SK-N-SH (cell line): ENCODE data around the gene EMX1.

Experiments
- CTCF ChIP-seq: fragments of 200-600 bp; sonication (generic); IDR thresholded peaks from 2 replicates; pipeline ENCODE4 v1.6.1; 2017; ENCODE audit warnings: antibody characterized with exemption, mild to moderate bottlenecking, moderate library complexity
- ELF1 ChIP-seq: IDR thresholded peaks from 2 replicates; pipeline ENCODE4 v1.4.0; 2012
- EP300 ChIP-seq, 2 experiments: IDR thresholded peaks; 2 replicates each; pipeline versions ENCODE4 v1.4.0 to v1.6.1; 2012; ENCODE audit warnings: borderline replicate concordance in 1 of 2, low read depth in 1 of 2, low read length in 1 of 2
- GABPA ChIP-seq: IDR thresholded peaks from 2 replicates; pipeline ENCODE4 v1.4.0; 2012; ENCODE audit warnings: low read depth, mild to moderate bottlenecking
- MAX ChIP-seq: IDR thresholded peaks from 2 replicates; pipeline ENCODE4 v1.4.0; 2012; ENCODE audit warnings: low read depth
- MXI1 ChIP-seq: IDR thresholded peaks from 2 replicates; pipeline ENCODE4 v1.6.1; 2012; ENCODE audit warnings: mild to moderate bottlenecking, low read depth, low read length, improper control_type of control experiment
- POLR2AphosphoS5 ChIP-seq: IDR thresholded peaks from 2 replicates; pipeline ENCODE4 v1.6.1; 2012; ENCODE audit warnings: low read depth, low read length
- TAF1 ChIP-seq: IDR thresholded peaks from 2 replicates; pipeline ENCODE4 v1.6.1; 2012; ENCODE audit warnings: low read depth, mild to moderate bottlenecking, low read length, moderate library complexity, borderline replicate concordance
- TEAD4 ChIP-seq: IDR thresholded peaks from 2 replicates; pipeline ENCODE4 v1.4.0; 2012; ENCODE audit warnings: mild to moderate bottlenecking, borderline replicate concordance; ENCODE audit not compliant: insufficient read depth
- USF2 ChIP-seq: fragments of 150-350 bp; IDR thresholded peaks from 2 replicates; pipeline ENCODE4 v1.6.1; 2017; ENCODE audit warnings: antibody characterized with exemption, low read length, low read depth, borderline replicate concordance
- TF ChIP-seq, protein P1 (sequence below): IDR thresholded peaks from 2 replicates; pipeline ENCODE4 v1.4.0; 2012; ENCODE audit warnings: low read depth, borderline replicate concordance

- TF ChIP-seq POLR2AphosphoS5 (no peak), CTCF (no peak), MAX (no peak), TEAD4 (no peak), MXI1 (no peak), TAF1 (no peak), EP300 (IDR thresholded peaks at IDR 0.05; ENCODE audit: borderline replicate concordance in 1 of 2, low read depth in 1 of 2, low read length in 1 of 2) (no peak), ELF1 (no peak), GABPA (no peak), USF2 (no peak)
- TF ChIP-seq, protein P1, sequence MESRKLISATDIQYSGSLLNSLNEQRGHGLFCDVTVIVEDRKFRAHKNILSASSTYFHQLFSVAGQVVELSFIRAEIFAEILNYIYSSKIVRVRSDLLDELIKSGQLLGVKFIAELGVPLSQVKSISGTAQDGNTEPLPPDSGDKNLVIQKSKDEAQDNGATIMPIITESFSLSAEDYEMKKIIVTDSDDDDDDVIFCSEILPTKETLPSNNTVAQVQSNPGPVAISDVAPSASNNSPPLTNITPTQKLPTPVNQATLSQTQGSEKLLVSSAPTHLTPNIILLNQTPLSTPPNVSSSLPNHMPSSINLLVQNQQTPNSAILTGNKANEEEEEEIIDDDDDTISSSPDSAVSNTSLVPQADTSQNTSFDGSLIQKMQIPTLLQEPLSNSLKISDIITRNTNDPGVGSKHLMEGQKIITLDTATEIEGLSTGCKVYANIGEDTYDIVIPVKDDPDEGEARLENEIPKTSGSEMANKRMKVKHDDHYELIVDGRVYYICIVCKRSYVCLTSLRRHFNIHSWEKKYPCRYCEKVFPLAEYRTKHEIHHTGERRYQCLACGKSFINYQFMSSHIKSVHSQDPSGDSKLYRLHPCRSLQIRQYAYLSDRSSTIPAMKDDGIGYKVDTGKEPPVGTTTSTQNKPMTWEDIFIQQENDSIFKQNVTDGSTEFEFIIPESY: no peak
These were observed 62.6 kb downstream of the EMX1 start for GRCh38 chr2:72979896-72980295.
